ENCODE data around the gene DENND11.

Gene DENND11

GRCh38 chr7:141729020-141729419, 27.1 kb upstream of the DENND11 start:
- Histone ChIP-seq H3K4me3 (ENCODE audit: low read length) (no peak overlapping the region), H3K27ac (ENCODE audit: low read length) (no peak overlapping the region), H3K4me1 (ENCODE audit: control insufficient read depth, insufficient read depth, low read length) (no peaks in the 10 kb centered on the region), H3K9me3 (ENCODE audit: control insufficient read depth, insufficient read depth, low read length) (no peaks in the 10 kb centered on the region), H3K27me3 (ENCODE audit: control insufficient read depth, insufficient read depth, low read length) (no peaks in the 10 kb centered on the region), H3K36me3 (ENCODE audit: control insufficient read depth, insufficient read depth, low read length) (no peaks in the 10 kb centered on the region)
- no peak for DNase-seq (ENCODE audit: low read depth, low spot score)
- WGBS (ENCODE audit: insufficient coverage, insufficient read length), result no CpG with 5 or more reads among the region's 1 CpG

DNA sequence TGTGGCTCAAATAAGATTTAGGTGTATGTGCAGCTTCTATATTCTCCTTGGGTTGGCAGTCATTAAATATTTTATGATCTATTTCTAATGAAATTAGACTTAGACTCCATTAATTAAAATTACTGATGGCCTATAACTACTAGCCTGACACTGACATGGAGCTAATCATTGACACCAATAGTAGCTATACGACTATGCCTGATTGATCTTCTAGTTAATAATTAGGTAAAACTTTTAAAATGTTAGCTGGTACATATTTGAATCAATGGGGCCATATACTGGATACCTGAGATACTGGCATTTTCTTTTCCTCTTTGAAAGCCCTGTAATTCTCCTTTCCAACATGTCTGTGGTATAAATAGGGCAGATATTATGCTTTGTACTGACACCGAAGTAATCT, 20.6 kb upstream of the DENND11 start:
- no peaks in the 10 kb centered on the region for H3K27me3 ChIP-seq (ENCODE audit: control insufficient read depth, insufficient read depth, low read length)
- no peaks in the 10 kb centered on the region for H3K4me1 ChIP-seq (ENCODE audit: control insufficient read depth, insufficient read depth, low read length)
- no peaks in the 10 kb centered on the region for H3K9me3 ChIP-seq (ENCODE audit: control insufficient read depth, insufficient read depth, low read length)
- no peak overlapping the region for H3K27ac ChIP-seq (ENCODE audit: low read length)
- no peak for DNase-seq (ENCODE audit: low read depth, low spot score)
- no peak overlapping the region for H3K4me3 ChIP-seq (ENCODE audit: low read length)
- no CpG with 5 or more reads among the region's 2 CpGs for WGBS (ENCODE audit: insufficient coverage, insufficient read length)
- no peaks in the 10 kb centered on the region for H3K36me3 ChIP-seq (ENCODE audit: control insufficient read depth, insufficient read depth, low read length)

DNA sequence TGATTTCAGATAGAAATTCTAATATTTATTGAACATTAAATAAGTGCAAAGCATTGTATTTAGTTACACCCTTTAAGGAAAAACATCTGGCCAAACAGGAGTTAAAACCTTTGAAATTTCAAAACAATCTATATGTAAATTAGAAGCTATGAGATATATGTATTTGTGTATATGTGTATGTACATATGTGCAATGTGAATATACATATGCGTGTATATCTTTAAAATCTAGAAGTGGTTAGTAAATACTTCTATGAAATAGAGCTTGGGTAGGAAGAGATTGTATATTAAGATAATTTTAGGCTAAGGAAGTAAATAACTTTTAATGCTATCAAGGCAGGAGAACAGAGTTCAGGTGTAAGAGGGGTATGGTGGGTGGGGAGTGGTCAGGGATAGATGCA, 15.5 kb upstream of the DENND11 start:
- Histone ChIP-seq H3K9me3 (ENCODE audit: control insufficient read depth, insufficient read depth, low read length) (no peaks in the 10 kb centered on the region), H3K4me1 (ENCODE audit: control insufficient read depth, insufficient read depth, low read length) (peaks cover 1% of the 10 kb centered on the region; the same call in 1 of the 2 replicates), H3K4me3 (ENCODE audit: low read length) (no peak overlapping the region), H3K27me3 (ENCODE audit: control insufficient read depth, insufficient read depth, low read length) (no peaks in the 10 kb centered on the region), H3K27ac (ENCODE audit: low read length) (no peak overlapping the region), H3K36me3 (ENCODE audit: control insufficient read depth, insufficient read depth, low read length) (no peaks in the 10 kb centered on the region)
- no peak for DNase-seq (ENCODE audit: low read depth, low spot score)
- no CpG with 5 or more reads among the region's 1 CpG for WGBS (ENCODE audit: insufficient coverage, insufficient read length)

DNA sequence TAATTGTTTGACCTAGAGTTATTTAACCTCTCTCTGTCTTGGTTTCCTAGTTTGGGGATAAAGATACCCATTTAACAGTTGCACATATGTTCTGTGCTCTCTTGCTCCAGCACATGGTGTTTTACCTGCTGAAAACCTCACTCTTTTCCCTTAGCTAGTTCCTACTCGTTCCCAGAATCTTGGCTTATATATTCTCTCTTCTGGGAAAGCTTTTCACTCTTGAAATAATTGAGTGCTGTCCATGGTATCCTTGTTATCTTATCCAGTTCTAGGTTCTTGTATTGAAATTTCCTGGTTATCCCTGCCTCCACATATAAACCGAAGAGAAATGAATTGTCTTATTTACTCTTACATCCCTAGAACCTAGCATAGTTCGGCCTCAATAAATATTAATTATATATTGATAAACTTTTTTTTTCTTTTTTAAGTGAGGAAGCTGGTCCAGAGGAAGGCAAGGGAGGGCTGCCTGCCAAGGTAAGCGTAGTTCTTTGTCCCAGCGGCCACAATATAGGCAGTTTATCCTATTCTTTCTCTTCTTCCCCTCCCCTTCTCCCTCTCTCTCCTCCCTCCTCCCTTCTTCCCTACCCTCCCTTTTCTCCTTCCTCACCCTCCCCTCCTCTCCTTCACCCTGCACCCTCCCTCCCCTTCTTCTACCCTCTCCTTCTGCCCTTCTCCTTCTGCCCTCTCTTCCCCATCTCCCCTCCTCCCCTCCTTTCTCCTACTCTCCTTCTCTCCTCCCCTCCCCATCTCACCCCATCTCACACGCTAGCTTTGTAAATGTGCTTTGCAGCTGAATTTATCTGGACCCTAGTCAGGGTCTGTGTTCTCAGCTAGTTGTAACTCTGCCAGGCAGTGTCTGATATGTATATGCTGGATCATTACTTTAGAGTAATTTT, 14.1 kb upstream of the DENND11 start:
- WGBS (ENCODE audit: insufficient coverage, insufficient read length), result no CpG with 5 or more reads among the region's 6 CpGs

DNA sequence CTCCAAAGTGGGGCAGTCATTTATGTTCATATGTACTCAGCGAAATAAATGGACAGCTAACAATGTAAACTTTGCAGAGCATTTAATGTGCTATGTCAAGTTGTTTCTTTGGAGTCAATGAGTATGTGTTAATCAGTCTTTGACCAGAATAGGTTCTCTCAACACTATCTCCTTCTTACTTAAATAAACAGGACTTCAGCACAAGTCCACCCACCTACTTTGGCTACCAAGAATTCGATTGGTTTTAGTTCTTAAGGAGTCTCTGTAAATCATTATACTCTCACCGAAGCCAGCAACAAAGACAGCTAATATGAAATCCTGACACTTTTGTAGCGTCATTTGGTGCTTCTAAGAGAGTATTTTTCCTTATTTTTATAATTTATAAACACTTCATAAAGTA, 13.1 kb upstream of the DENND11 start:
- Histone ChIP-seq H3K9me3 (ENCODE audit: control insufficient read depth, insufficient read depth, low read length) (no peaks in the 10 kb centered on the region), H3K4me3 (ENCODE audit: low read length) (no peak overlapping the region), H3K36me3 (ENCODE audit: control insufficient read depth, insufficient read depth, low read length) (no peaks in the 10 kb centered on the region), H3K27ac (ENCODE audit: low read length) (no peak overlapping the region), H3K27me3 (ENCODE audit: control insufficient read depth, insufficient read depth, low read length) (no peaks in the 10 kb centered on the region), H3K4me1 (ENCODE audit: control insufficient read depth, insufficient read depth, low read length) (peaks cover 1% of the 10 kb centered on the region; the same call in 1 of the 2 replicates)
- no CpG with 5 or more reads among the region's 4 CpGs for WGBS (ENCODE audit: insufficient coverage, insufficient read length)
- no peak for DNase-seq (ENCODE audit: low read depth, low spot score)

More for the DNA sequence above, 14.1 kb upstream of the DENND11 start:
- Histone ChIP-seq H3K27me3 (ENCODE audit: control insufficient read depth, insufficient read depth, low read length) (no peaks in the 10 kb centered on the region), H3K36me3 (ENCODE audit: control insufficient read depth, insufficient read depth, low read length) (no peaks in the 10 kb centered on the region), H3K4me3 (ENCODE audit: low read length) (no peak overlapping the region), H3K4me1 (ENCODE audit: control insufficient read depth, insufficient read depth, low read length) (peaks cover 1% of the 10 kb centered on the region; the same call in 1 of the 2 replicates), H3K27ac (ENCODE audit: low read length) (no peak overlapping the region), H3K9me3 (ENCODE audit: control insufficient read depth, insufficient read depth, low read length) (no peaks in the 10 kb centered on the region)
- no peak for DNase-seq (ENCODE audit: low read depth, low spot score)

DNA sequence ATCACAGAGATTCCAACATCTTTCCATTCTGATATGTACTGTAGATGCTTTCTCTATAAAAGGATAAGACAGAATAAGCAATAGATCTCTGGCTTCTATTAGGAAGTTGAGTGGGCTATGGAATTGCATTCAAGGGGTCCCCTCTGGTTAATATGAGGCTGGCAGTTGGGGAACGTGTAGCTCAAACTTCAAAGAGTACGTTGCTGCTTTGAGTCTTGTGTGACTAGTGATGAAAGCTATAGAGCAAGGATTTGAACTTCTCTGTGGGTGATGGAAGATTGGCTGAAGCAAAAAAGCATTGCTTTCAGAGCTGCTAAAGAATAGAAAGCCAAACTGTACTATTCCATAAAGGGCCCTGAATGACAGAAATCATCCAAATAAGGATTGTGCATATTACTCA, 12.6 kb upstream of the DENND11 start:
- Histone ChIP-seq H3K9me3 (ENCODE audit: control insufficient read depth, insufficient read depth, low read length) (no peaks in the 10 kb centered on the region), H3K27ac (ENCODE audit: low read length) (no peak overlapping the region), H3K4me1 (ENCODE audit: control insufficient read depth, insufficient read depth, low read length) (peaks cover 1% of the 10 kb centered on the region; the same call in 1 of the 2 replicates), H3K36me3 (ENCODE audit: control insufficient read depth, insufficient read depth, low read length) (no peaks in the 10 kb centered on the region), H3K27me3 (ENCODE audit: control insufficient read depth, insufficient read depth, low read length) (no peaks in the 10 kb centered on the region), H3K4me3 (ENCODE audit: low read length) (no peak overlapping the region)
- DNase-seq (ENCODE audit: low read depth, low spot score), result no peak
- WGBS (ENCODE audit: insufficient coverage, insufficient read length), result no CpG with 5 or more reads among the region's 2 CpGs

GRCh38 chr7:141713890-141714289, 11.9 kb upstream of the DENND11 start:
- Histone ChIP-seq H3K4me3 (ENCODE audit: low read length) (no peak overlapping the region), H3K27me3 (ENCODE audit: control insufficient read depth, insufficient read depth, low read length) (no peaks in the 10 kb centered on the region), H3K9me3 (ENCODE audit: control insufficient read depth, insufficient read depth, low read length) (no peaks in the 10 kb centered on the region), H3K27ac (ENCODE audit: low read length) (no peak overlapping the region), H3K36me3 (ENCODE audit: control insufficient read depth, insufficient read depth, low read length) (no peaks in the 10 kb centered on the region), H3K4me1 (ENCODE audit: control insufficient read depth, insufficient read depth, low read length) (peaks cover 1% of the 10 kb centered on the region; the same call in 1 of the 2 replicates)
- no peak for DNase-seq (ENCODE audit: low read depth, low spot score)
- WGBS (ENCODE audit: insufficient coverage, insufficient read length), result no CpG with 5 or more reads among the region's 1 CpG

- DNase-seq (ENCODE audit: low read depth, low spot score), result no peak
- H3K36me3 ChIP-seq (ENCODE audit: control insufficient read depth, insufficient read depth, low read length), result no peaks in the 10 kb centered on the region
- H3K27me3 ChIP-seq (ENCODE audit: control insufficient read depth, insufficient read depth, low read length), result no peaks in the 10 kb centered on the region
- no CpG with 5 or more reads among the region's 5 CpGs for WGBS (ENCODE audit: insufficient coverage, insufficient read length)
- H3K9me3 ChIP-seq (ENCODE audit: control insufficient read depth, insufficient read depth, low read length), result no peaks in the 10 kb centered on the region
- H3K27ac ChIP-seq (ENCODE audit: low read length), result no peak overlapping the region
- no peak overlapping the region for H3K4me3 ChIP-seq (ENCODE audit: low read length)
- peaks cover 1% of the 10 kb centered on the region; the same call in 1 of the 2 replicates for H3K4me1 ChIP-seq (ENCODE audit: control insufficient read depth, insufficient read depth, low read length)
These were observed 10.8 kb upstream of the DENND11 start for GRCh38 chr7:141712603-141713255.

- Histone ChIP-seq H3K4me3 (ENCODE audit: low read length) (no peak overlapping the region), H3K27me3 (ENCODE audit: control insufficient read depth, insufficient read depth, low read length) (no peaks in the 10 kb centered on the region), H3K27ac (ENCODE audit: low read length) (no peak overlapping the region), H3K4me1 (ENCODE audit: control insufficient read depth, insufficient read depth, low read length) (no peaks in the 10 kb centered on the region), H3K9me3 (ENCODE audit: control insufficient read depth, insufficient read depth, low read length) (no peaks in the 10 kb centered on the region), H3K36me3 (ENCODE audit: control insufficient read depth, insufficient read depth, low read length) (no peaks in the 10 kb centered on the region)
- WGBS (ENCODE audit: insufficient coverage, insufficient read length), result no CpG with 5 or more reads among the region's 1 CpG
- DNase-seq (ENCODE audit: low read depth, low spot score), result no peak
These were observed 8.3 kb upstream of the DENND11 start for GRCh38 chr7:141710301-141710700.

GRCh38 chr7:141709749-141710148, 7.8 kb upstream of the DENND11 start:
- Histone ChIP-seq H3K27ac (ENCODE audit: low read length) (no peak overlapping the region), H3K27me3 (ENCODE audit: control insufficient read depth, insufficient read depth, low read length) (no peaks in the 10 kb centered on the region), H3K36me3 (ENCODE audit: control insufficient read depth, insufficient read depth, low read length) (no peaks in the 10 kb centered on the region), H3K4me1 (ENCODE audit: control insufficient read depth, insufficient read depth, low read length) (no peaks in the 10 kb centered on the region), H3K4me3 (ENCODE audit: low read length) (no peak overlapping the region), H3K9me3 (ENCODE audit: control insufficient read depth, insufficient read depth, low read length) (no peaks in the 10 kb centered on the region)
- WGBS (ENCODE audit: insufficient coverage, insufficient read length), result no CpG with 5 or more reads among the region's 4 CpGs
- DNase-seq (ENCODE audit: low read depth, low spot score), result no peak

Data from iPS DF 6.9 (cell line).